HepG2 (cell line): ENCODE measurements around the gene SIX3. TPM values are rescaled to one million over a fixed set of nuclear protein-coding genes. Genes with fewer than 3 reads are reported as not detected.

ENCODE experiments used
- ATAD3A ChIP-seq: sonication (generic); formaldehyde crosslinking; IDR thresholded peaks from 2 replicates; pipeline ENCODE4 v1.4.0; 2020; ENCODE audit warnings: missing genetic modification reagents
- EED ChIP-seq: sonication (generic); formaldehyde crosslinking; IDR thresholded peaks from 2 replicates; pipeline ENCODE4 v1.5.0; 2020; ENCODE audit warnings: mild to moderate bottlenecking, missing genetic modification reagents
- ELF1 ChIP-seq: sonication (generic); formaldehyde crosslinking; IDR thresholded peaks from 2 replicates; pipeline ENCODE4 v1.4.0; 2020; ENCODE audit warnings: missing genetic modification reagents
- GLI4 ChIP-seq: sonication (generic); formaldehyde crosslinking; IDR thresholded peaks from 2 replicates; pipeline ENCODE4 v1.5.1; 2020; ENCODE audit warnings: missing genetic modification reagents, mild to moderate bottlenecking, moderate library complexity, borderline replicate concordance
- HBP1 ChIP-seq: IDR thresholded peaks from 2 replicates; pipeline ENCODE4 v1.6.1; 2016; ENCODE audit warnings: low read depth, control low read depth
- HNF1B ChIP-seq: sonication (generic); formaldehyde crosslinking; IDR thresholded peaks from 2 replicates; pipeline ENCODE4 v1.5.1; 2020; ENCODE audit warnings: mild to moderate bottlenecking, moderate library complexity, missing genetic modification reagents
- IRF1 ChIP-seq: sonication (generic); formaldehyde crosslinking; IDR thresholded peaks from 2 replicates; pipeline ENCODE4 v1.4.0; 2020; ENCODE audit warnings: low read depth, mild to moderate bottlenecking, missing genetic modification reagents
- NR0B2 ChIP-seq: sonication (generic); formaldehyde crosslinking; IDR thresholded peaks from 2 replicates; pipeline ENCODE4 v1.4.0; 2020; ENCODE audit warnings: mild to moderate bottlenecking, missing genetic modification reagents
- RARG ChIP-seq: sonication (generic); formaldehyde crosslinking; IDR thresholded peaks from 2 replicates; pipeline ENCODE4 v1.4.0; 2020; ENCODE audit warnings: low read depth, mild to moderate bottlenecking, missing genetic modification reagents
- RFX5 ChIP-seq: IDR thresholded peaks from 2 replicates; pipeline ENCODE4 v1.6.1; 2011; ENCODE audit warnings: low read depth, low read length, improper control_type of control experiment
- SOX6 ChIP-seq, 2 experiments: fragments of 450-650 bp in 1 of 2; sonication (generic) in 1 of 2; formaldehyde crosslinking in 1 of 2; IDR thresholded peaks; 2 replicates each; pipeline versions ENCODE4 v1.4.0 to v1.6.1; 2017 to 2020; ENCODE audit warnings: antibody characterized with exemption in 1 of 2, mild to moderate bottlenecking in 1 of 2, missing genetic modification reagents in 1 of 2
- SRSF1 ChIP-seq: fragments of 200-400 bp; formaldehyde crosslinking; optimal IDR thresholded peaks from 2 replicates; pipeline ENCODE3; 2017; ENCODE audit warnings: mild to moderate bottlenecking, low read depth, low read length, moderate library complexity
- ZBTB3 ChIP-seq: sonication (generic); formaldehyde crosslinking; IDR thresholded peaks from 2 replicates; pipeline ENCODE4 v1.4.0; 2020; ENCODE audit warnings: low read depth, mild to moderate bottlenecking, moderate library complexity, missing genetic modification reagents, borderline replicate concordance
- ZNF136 ChIP-seq: sonication (generic); formaldehyde crosslinking; IDR thresholded peaks from 2 replicates; pipeline ENCODE4 v1.8.1; 2022; ENCODE audit warnings: low read depth, mild to moderate bottlenecking, moderate library complexity, missing genetic modification reagents
- ZNF180 ChIP-seq: sonication (generic); formaldehyde crosslinking; IDR thresholded peaks from 2 replicates; pipeline ENCODE4 v1.4.0; 2020; ENCODE audit warnings: low read depth, missing genetic modification reagents, borderline replicate concordance
- ZNF280B ChIP-seq: sonication (generic); formaldehyde crosslinking; IDR thresholded peaks from 2 replicates; pipeline ENCODE4 v1.5.0; 2020; ENCODE audit warnings: missing genetic modification reagents, mild to moderate bottlenecking, borderline replicate concordance
- ZNF331 ChIP-seq: sonication (generic); formaldehyde crosslinking; IDR thresholded peaks from 2 replicates; pipeline ENCODE4 v1.4.0; 2020; ENCODE audit warnings: missing genetic modification reagents
- ZNF556 ChIP-seq: sonication (generic); formaldehyde crosslinking; IDR thresholded peaks from 2 replicates; pipeline ENCODE4 v1.4.0; 2020; ENCODE audit warnings: mild to moderate bottlenecking, missing genetic modification reagents, borderline replicate concordance
- ZNF574 ChIP-seq: sonication (generic); formaldehyde crosslinking; IDR thresholded peaks from 2 replicates; pipeline ENCODE4 v1.4.0; 2020; ENCODE audit warnings: missing genetic modification reagents
- ZNF766 ChIP-seq: sonication (generic); formaldehyde crosslinking; IDR thresholded peaks from 2 replicates; pipeline ENCODE4 v1.5.0; 2020; ENCODE audit warnings: missing genetic modification reagents, borderline replicate concordance
- polyA plus RNA-seq, 8 experiments: library from polyadenylated mRNA; depleted of rRNA in 3 of 8; stranded (reverse) in 7 of 8; unstranded in 1 of 8; fragments of >200 nt; fragmentation: Illumina TruSeq in 4 of 8; extraction: Trizol in 4 of 8; gene quantifications; 2 replicates each; pipeline versions ENCODE4 v1.2.1 to v1.2.3, GENCODE V29; 2011 to 2016; ENCODE audit warnings: low read depth in 4 of 8, missing spikeins in 1 of 8, mixed read lengths in 1 of 8; ENCODE audit not compliant: insufficient read depth in 1 of 8
- total RNA-seq, 5 experiments: library from RNA; depleted of rRNA; stranded (reverse); fragments of >200 nt; fragmentation: Illumina TruSeq; extraction: Trizol; gene quantifications; 2 replicates each; pipeline ENCODE4 v1.2.3, GENCODE V29; 2016; ENCODE audit warnings: low read depth in 1 of 5

SIX3 gene
- total and polyA plus RNA-seq, 2 of the 13 experiments (the other 11 are each of a cell fraction or from before 2014, with no cell fraction given), result not detected

- TF ChIP-seq EED (CRISPR knock-in tag) (no peak), SOX6 (IDR thresholded peaks at IDR 0.05) (no peak), SOX6 (CRISPR knock-in tag; IDR thresholded peaks at IDR 0.05) (no peak; the same call in 1 of the 2 replicates), ZNF136 (no peak), GLI4 (CRISPR knock-in tag) (no peak), ATAD3A (CRISPR knock-in tag) (no peak), ZNF180 (CRISPR knock-in tag) (no peak), IRF1 (CRISPR knock-in tag) (no peak), RARG (CRISPR knock-in tag) (no peak), ZNF280B (CRISPR knock-in tag) (no peak), ZNF556 (CRISPR knock-in tag) (no peak), RFX5 (no peak), ZNF574 (peak; percentile 65), ZBTB3 (CRISPR knock-in tag) (no peak), ZNF766 (no peak; the same call in 1 of the 2 replicates), ELF1 (CRISPR knock-in tag) (no peak), NR0B2 (CRISPR knock-in tag) (no peak), HNF1B (CRISPR knock-in tag) (peak; percentile 33; the same call in 1 of the 2 replicates), HBP1 (CRISPR knock-in tag) (no peak), ZNF331 (CRISPR knock-in tag) (peak; percentile 75), SRSF1 (no peak)
Measured at GRCh38 chr2:44952143-44952805, 10.8 kb downstream of the SIX3 start (continued).
